EH (cell line): ENCODE results near the gene ISOC2.
"Not testable (repeated sequence)": the region's sequence is repeated elsewhere in the genome, so short reads cannot be mapped to it uniquely, and the experiment has no call there.

Experiments used
- DNase-seq: peaks from one replicate; pipeline ENCODE4 v3.0.0-alpha.2; 2015; ENCODE audit warnings: low read depth

ISOC2 gene

GRCh38 chr19:55457683-55458457, 3.6 kb downstream of the ISOC2 start:
- no peak for DNase-seq

- no peak for DNase-seq
These were observed 5.1 kb downstream of the ISOC2 start for GRCh38 chr19:55456347-55456746.

- no peak for DNase-seq
These were observed 5.7 kb downstream of the ISOC2 start for GRCh38 chr19:55455576-55456235.

GRCh38 chr19:55454787-55455243, 6.6 kb downstream of the ISOC2 start:
- DNase-seq: peak; percentile 53

GRCh38 chr19:55453511-55454260, 7.8 kb downstream of the ISOC2 start:
- no peak for DNase-seq

- DNase-seq: peak; percentile 74
These were observed 8.6 kb downstream of the ISOC2 start for GRCh38 chr19:55452749-55453346.

- DNase-seq: no peak
These were observed 9.3 kb downstream of the ISOC2 start for GRCh38 chr19:55451965-55452748.

- no peak for DNase-seq
These were observed 10.1 kb downstream of the ISOC2 start for GRCh38 chr19:55451163-55451964.

GRCh38 chr19:55449469-55449868, 12.0 kb downstream of the ISOC2 start:
- DNase-seq: no peak

- not testable (repeated sequence) for DNase-seq
These were observed 13.3 kb downstream of the ISOC2 start for GRCh38 chr19:55448175-55448490.

- DNase-seq: peak; percentile 54
These were observed 13.8 kb downstream of the ISOC2 start for GRCh38 chr19:55447421-55448174.

GRCh38 chr19:55446060-55446459, 15.4 kb downstream of the ISOC2 start:
- DNase-seq: no peak

- no peak for DNase-seq
These were observed 16.8 kb downstream of the ISOC2 start for GRCh38 chr19:55444646-55445045.

- DNase-seq: no peak
These were observed 17.5 kb downstream of the ISOC2 start for GRCh38 chr19:55443824-55444480.

GRCh38 chr19:55443045-55443823, 18.2 kb downstream of the ISOC2 start, which contains the start of gene SHISA7:
Gene SHISA7 (minus strand): TSS chr19:55443300. CDS start chr19:55442863, 437 bp downstream.
- DNase-seq: peak; percentile 19

GRCh38 chr19:55442372-55442961, 19.0 kb downstream of the ISOC2 start:
- DNase-seq: no peak

- no peak for DNase-seq
These were observed 19.6 kb downstream of the ISOC2 start for GRCh38 chr19:55441692-55442321.

GRCh38 chr19:55441319-55441691, 20.1 kb downstream of the ISOC2 start:
- no peak for DNase-seq
